ENCODE measurements around the gene FBXO34. TPM values are rescaled to one million over a fixed set of nuclear protein-coding genes. Genes with fewer than 3 reads are reported as not detected.

The FBXO34 gene
- total and polyA plus RNA-seq, 2 of the 13 experiments (the other 11 are each of a cell fraction or from before 2014, with no cell fraction given) = 8.8 to 13.5 TPM

DNA sequence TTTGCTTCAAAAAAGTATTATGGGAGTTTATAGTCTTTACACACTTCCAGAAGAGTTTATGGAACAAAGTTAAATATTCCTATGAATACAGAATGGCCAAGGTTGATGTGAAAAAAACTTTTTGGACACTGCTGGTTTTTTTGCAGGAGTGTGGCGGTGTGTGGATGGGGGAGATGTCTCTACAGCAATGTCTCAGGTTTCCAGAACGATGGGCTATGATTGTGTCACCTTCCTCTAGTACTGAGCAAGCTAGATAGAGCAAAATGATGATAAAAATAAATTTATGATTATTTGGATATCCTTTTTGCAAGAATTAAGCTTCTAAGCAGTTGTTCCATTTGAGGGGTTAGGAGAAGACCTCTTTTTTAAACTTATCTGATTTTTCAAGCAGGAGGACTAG, 37.9 kb downstream of the FBXO34 start (continued):
- TF ChIP-seq, protein P1, sequence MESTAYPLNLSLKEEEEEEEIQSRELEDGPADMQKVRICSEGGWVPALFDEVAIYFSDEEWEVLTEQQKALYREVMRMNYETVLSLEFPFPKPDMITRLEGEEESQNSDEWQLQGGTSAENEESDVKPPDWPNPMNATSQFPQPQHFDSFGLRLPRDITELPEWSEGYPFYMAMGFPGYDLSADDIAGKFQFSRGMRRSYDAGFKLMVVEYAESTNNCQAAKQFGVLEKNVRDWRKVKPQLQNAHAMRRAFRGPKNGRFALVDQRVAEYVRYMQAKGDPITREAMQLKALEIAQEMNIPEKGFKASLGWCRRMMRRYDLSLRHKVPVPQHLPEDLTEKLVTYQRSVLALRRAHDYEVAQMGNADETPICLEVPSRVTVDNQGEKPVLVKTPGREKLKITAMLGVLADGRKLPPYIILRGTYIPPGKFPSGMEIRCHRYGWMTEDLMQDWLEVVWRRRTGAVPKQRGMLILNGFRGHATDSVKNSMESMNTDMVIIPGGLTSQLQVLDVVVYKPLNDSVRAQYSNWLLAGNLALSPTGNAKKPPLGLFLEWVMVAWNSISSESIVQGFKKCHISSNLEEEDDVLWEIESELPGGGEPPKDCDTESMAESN (CRISPR knock-in tag; conservative IDR thresholded peaks at IDR 0.05) = no peak
- TF ChIP-seq ZSCAN31 (CRISPR knock-in tag; IDR thresholded peaks at IDR 0.05; ENCODE audit: low read depth) = no peak
- TF ChIP-seq, protein P2, sequence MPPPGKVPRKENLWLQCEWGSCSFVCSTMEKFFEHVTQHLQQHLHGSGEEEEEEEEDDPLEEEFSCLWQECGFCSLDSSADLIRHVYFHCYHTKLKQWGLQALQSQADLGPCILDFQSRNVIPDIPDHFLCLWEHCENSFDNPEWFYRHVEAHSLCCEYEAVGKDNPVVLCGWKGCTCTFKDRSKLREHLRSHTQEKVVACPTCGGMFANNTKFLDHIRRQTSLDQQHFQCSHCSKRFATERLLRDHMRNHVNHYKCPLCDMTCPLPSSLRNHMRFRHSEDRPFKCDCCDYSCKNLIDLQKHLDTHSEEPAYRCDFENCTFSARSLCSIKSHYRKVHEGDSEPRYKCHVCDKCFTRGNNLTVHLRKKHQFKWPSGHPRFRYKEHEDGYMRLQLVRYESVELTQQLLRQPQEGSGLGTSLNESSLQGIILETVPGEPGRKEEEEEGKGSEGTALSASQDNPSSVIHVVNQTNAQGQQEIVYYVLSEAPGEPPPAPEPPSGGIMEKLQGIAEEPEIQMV (CRISPR knock-in tag; IDR thresholded peaks at IDR 0.05; ENCODE audit: low read depth) = no peak
- TF ChIP-seq, protein P3, sequence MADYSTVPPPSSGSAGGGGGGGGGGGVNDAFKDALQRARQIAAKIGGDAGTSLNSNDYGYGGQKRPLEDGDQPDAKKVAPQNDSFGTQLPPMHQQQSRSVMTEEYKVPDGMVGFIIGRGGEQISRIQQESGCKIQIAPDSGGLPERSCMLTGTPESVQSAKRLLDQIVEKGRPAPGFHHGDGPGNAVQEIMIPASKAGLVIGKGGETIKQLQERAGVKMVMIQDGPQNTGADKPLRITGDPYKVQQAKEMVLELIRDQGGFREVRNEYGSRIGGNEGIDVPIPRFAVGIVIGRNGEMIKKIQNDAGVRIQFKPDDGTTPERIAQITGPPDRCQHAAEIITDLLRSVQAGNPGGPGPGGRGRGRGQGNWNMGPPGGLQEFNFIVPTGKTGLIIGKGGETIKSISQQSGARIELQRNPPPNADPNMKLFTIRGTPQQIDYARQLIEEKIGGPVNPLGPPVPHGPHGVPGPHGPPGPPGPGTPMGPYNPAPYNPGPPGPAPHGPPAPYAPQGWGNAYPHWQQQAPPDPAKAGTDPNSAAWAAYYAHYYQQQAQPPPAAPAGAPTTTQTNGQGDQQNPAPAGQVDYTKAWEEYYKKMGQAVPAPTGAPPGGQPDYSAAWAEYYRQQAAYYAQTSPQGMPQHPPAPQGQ (CRISPR knock-in tag; IDR thresholded peaks at IDR 0.05; ENCODE audit: borderline replicate concordance) = no peak

DNA sequence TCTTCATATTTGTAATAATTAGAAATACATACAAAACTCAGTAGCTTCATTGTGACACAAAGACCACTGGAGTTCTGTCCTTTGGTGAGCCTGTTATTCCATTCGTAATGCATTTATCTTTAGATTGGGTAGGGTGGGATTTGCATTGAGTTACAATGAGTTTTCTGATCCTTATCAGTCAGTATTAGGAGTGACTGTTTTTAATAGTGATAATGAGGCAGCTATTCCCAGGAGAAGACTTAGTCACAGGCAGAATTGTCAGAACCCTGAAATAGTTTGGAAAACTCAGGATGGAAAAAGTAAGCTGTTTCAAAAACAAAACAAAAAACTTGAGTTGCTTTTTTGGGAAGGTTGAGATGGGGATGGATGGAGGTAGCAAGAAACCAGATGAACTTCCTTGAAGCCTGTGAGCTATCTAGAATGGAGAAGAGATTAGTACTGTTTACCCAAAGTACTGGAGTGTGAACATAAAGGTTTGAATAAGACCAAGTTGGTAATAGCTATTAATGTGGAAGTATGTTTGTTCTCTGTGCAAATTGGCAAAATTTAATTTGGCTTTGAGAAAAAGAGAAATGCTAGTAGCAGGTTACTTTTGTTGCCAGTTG, 38.6 kb downstream of the FBXO34 start:
- Histone ChIP-seq H3K9me3 (ENCODE audit: low read length) (peaks cover 22% of the 10 kb centered on the region), H3K4me2 (ENCODE audit: low read depth, low read length) (no peak overlapping the region), H3K27ac (ENCODE audit: extremely low read length, insufficient read depth, low read length) (no peak overlapping the region), H3K36me3 (replicated peaks in 1 of 2; ENCODE audit: control insufficient read depth in 1 of 2, insufficient read depth in 2 of 2, low read length in 2 of 2) (peaks cover 2 to 3% of the 10 kb centered on the region in 2 experiments; a peak in 1 of 5 replicates), H2AFZ (ENCODE audit: low read length) (no peak overlapping the region), H3K9ac (ENCODE audit: insufficient read depth, low read depth, low read length) (no peak overlapping the region), H3K4me3 (replicated peaks in 1 of 3; ENCODE audit: insufficient read depth in 1 of 3, low read depth in 2 of 3, low read length in 3 of 3) (no peak overlapping the region), H3K79me2 (ENCODE audit: insufficient read depth, low read length) (peaks cover 18% of the 10 kb centered on the region), H3K4me1 (ENCODE audit: insufficient read depth, low read length) (no peaks in the 10 kb centered on the region), H3K27me3 (ENCODE audit: control insufficient read depth in 1 of 2, insufficient read depth in 2 of 2, low read length in 2 of 2) (no peaks in the 10 kb centered on the region), H4K20me1 (ENCODE audit: insufficient read depth, low read length) (no peaks in the 10 kb centered on the region)
- DNase-seq (ENCODE audit: low spot score) (no peak), ATAC-seq (no peak), FAIRE-seq (no peak)
- intact Hi-C loops (cut with micrococcal nuclease; ENCODE audit: unreplicated experiment) (no loop called here), in situ Hi-C loops (cut with HindIII; ENCODE audit: extremely low pct_ligation_motif_present, low pct_unique_long_range_greater_than_20kb) (no loop called here)
- ChIA-PET POLR2A (no interaction called here), CTCF (ENCODE audit: low intra/inter-chr PET ratio, low total read pairs) (no interaction called here)
- 100% methylated on average over 1 of the region's 1 CpG for whole genome bisulfite sequencing (ENCODE audit: low lambda C conversion rate)
- no TSS peak for BruUV-seq (replicated peaks)
- TF ChIP-seq, protein P4, sequence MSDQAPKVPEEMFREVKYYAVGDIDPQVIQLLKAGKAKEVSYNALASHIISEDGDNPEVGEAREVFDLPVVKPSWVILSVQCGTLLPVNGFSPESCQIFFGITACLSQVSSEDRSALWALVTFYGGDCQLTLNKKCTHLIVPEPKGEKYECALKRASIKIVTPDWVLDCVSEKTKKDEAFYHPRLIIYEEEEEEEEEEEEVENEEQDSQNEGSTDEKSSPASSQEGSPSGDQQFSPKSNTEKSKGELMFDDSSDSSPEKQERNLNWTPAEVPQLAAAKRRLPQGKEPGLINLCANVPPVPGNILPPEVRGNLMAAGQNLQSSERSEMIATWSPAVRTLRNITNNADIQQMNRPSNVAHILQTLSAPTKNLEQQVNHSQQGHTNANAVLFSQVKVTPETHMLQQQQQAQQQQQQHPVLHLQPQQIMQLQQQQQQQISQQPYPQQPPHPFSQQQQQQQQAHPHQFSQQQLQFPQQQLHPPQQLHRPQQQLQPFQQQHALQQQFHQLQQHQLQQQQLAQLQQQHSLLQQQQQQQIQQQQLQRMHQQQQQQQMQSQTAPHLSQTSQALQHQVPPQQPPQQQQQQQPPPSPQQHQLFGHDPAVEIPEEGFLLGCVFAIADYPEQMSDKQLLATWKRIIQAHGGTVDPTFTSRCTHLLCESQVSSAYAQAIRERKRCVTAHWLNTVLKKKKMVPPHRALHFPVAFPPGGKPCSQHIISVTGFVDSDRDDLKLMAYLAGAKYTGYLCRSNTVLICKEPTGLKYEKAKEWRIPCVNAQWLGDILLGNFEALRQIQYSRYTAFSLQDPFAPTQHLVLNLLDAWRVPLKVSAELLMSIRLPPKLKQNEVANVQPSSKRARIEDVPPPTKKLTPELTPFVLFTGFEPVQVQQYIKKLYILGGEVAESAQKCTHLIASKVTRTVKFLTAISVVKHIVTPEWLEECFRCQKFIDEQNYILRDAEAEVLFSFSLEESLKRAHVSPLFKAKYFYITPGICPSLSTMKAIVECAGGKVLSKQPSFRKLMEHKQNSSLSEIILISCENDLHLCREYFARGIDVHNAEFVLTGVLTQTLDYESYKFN (CRISPR knock-in tag; conservative IDR thresholded peaks at IDR 0.05) = no peak
- TF ChIP-seq, protein P5, sequence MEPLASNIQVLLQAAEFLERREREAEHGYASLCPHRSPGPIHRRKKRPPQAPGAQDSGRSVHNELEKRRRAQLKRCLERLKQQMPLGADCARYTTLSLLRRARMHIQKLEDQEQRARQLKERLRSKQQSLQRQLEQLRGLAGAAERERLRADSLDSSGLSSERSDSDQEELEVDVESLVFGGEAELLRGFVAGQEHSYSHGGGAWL (CRISPR knock-in tag; IDR thresholded peaks at IDR 0.05) = no peak
- TF ChIP-seq, protein P6, sequence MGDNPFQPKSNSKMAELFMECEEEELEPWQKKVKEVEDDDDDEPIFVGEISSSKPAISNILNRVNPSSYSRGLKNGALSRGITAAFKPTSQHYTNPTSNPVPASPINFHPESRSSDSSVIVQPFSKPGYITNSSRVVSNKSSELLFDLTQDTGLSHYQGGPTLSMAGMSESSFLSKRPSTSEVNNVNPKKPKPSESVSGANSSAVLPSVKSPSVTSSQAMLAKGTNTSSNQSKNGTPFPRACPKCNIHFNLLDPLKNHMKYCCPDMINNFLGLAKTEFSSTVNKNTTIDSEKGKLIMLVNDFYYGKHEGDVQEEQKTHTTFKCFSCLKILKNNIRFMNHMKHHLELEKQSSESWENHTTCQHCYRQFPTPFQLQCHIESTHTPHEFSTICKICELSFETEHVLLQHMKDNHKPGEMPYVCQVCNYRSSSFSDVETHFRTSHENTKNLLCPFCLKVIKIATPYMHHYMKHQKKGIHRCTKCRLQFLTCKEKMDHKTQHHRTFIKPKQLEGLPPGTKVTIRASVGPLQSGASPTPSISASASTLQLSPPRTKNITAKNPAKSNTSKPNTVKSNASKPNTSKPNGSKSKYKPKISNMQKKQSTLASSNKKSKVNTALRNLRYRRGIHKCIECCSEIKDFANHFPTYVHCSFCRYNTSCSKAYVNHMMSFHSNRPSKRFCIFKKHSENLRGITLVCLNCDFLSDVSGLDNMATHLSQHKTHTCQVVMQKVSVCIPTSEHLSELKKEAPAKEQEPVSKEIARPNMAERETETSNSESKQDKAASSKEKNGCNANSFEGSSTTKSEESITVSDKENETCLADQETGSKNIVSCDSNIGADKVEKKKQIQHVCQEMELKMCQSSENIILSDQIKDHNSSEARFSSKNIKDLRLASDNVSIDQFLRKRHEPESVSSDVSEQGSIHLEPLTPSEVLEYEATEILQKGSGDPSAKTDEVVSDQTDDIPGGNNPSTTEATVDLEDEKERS (CRISPR knock-in tag; IDR thresholded peaks at IDR 0.05) = no peak
- TF ChIP-seq NR2F2 (IDR thresholded peaks at IDR 0.05; ENCODE audit: borderline replicate concordance, low read depth) = no peak

All from HepG2 (cell line).